HT-29 (cell line): ENCODE data around the gene ZNF281. TPM values are rescaled to one million over a fixed set of nuclear protein-coding genes. Genes with fewer than 3 reads are reported as not detected.

Experiments
- DNase-seq: peaks from one replicate; pipeline ENCODE4 v3.0.0-alpha.2; 2015; ENCODE audit warnings: low spot score
- total RNA-seq: library from RNA; depleted of rRNA; stranded (reverse); fragments of >200 nt; shearing (Covaris generic); gene quantifications from 2 replicates; pipeline ENCODE4 v1.2.3, GENCODE V29; 2014

Gene ZNF281
- total RNA-seq, 1 experiment from 2014 or later = 5.9 TPM

GRCh38 chr1:200392625-200393185 lies 17.1 kb downstream of the ZNF281 start:
- no peak for DNase-seq

GRCh38 chr1:200391747-200392146 lies 18.1 kb downstream of the ZNF281 start:
- no peak for DNase-seq

DNA sequence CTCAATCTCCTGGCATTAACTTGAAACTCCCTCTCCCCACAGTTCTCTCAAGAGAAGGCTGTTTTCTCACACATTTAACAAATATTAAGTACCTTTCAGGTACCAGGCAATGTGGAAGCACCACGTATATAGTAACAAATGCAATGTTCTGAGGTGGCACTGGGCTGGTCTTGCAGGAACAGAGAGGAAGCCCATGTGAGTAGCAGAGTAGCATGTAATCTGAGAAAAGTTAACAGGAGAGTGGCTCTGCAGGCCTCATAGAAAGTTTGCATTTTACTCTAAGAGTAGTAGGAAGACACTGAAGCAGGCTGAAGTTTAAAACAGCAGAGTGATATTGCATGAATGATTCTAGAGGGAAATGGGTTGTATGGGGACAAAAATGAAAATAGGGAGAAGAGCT lies 21.0 kb downstream of the ZNF281 start:
- DNase-seq = no peak

DNA sequence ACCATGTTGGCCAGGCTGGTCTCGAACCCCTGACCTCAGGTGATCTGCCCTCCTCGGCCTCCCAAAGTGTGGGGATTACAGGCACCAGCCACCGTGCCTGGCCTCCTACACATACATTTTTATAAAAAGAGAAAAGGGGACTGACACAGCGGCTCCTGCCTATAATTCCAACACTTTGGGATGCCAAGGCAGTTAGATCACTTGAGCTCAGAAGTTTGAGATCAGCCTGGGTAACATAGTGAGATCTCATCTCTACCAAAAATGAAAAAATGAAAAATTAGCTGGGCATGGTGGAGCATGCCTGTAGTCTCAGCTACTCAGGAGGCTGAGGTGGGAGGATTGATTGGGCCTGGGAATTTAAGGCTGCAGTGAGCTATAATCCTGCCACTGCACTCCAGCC lies 23.4 kb downstream of the ZNF281 start:
- DNase-seq = no peak

GRCh38 chr1:200384818-200385390 lies 24.9 kb downstream of the ZNF281 start:
- no peak for DNase-seq

DNA sequence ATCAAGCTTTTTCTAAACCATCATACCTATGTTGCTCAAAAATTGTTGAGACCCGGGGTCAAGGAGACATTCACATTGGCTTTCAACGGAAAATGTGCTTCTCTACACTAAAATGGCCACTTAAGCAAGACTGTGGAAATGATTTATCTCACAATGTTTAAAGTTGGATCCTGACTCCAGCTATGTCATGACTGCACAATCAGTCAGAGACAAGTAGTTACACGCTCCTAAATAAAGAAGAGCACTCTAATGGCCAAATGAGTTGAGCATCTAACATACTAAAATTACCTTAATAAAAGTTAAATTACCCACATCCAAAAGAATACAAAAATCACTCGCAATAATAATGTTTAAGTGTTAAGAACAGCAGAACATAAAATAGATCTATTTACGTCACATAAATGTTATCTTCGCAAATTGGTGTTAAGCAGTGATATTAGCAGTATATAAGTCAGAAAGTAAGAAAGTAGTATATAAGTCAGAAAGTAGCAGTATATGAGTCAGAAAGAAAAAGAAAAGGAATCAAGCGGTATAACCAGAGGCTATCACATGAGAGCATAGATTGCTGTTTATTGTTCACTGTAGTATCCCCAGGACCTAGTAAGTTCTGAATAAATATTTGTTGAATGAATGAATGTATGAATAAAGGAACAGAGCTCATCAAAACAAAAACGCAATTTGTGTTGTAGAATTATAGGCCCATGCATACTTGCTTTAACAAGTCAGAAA lies 28.4 kb downstream of the ZNF281 start:
- DNase-seq = no peak

DNA sequence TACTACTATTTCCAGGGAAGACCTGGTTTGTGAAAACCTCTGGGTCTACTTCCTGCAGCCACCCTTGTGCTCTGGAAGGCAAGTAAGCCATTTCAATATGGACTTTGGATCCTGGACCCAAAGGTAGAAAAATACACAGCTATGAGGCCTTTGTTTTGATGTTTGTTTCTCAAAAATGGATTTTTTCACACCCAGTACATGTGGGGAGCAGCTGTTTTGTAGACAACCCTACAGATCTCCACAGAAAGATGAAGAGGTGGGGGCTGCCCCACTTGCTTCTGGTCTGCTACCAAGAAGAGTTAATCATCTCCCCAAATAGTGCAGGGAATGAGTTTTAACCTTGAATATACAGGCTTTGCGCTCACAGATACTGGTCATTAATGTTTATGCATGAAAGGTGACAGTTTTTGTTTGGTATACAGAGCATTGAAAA lies 29.2 kb downstream of the ZNF281 start:
- no peak for DNase-seq

DNA sequence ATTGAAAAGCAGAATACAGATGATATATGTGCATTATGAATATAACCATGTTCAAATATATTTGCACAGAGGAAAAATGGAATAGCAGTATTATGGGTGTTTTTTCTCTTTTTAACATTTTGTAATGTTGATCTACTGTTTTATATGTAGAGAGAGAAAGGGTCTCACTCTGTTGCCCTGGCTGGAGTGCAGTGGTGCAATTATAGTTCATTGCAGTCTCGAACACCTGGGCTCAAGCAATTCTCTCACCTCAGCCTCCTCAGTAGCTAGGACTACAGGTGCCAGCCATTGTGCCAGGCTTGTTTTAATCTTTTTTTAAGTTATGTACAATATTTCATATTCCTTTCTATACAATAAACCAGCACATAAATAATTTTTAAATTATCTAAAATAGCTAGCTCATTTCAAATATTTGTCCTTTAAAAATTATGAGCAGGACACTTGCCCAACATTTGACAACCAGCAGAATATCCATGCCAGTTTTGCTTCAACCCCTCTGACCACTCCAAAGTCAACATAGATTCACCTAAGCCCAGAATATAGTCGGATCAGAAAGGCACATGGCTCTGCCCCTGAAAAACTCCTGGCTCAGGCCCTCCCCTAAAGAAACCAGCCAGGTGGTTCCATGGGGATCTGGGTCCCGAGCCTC lies 29.8 kb downstream of the ZNF281 start:
- no peak for DNase-seq

DNA sequence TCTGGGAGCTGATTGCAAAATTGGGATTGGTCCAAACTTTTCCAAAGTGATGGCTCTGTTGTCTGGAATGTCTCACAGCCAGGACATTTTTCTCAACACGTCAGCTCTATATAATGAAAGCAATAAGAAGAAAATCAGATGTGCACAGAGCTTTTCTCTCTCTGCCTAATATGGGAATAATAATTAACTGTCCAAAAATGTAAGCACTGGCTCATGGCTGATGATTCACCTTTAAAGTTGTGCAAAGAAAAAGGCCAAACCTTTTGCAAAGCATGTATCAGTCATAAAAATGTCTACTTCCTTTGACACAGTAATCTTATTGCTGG lies 30.4 kb downstream of the ZNF281 start:
- no peak for DNase-seq

- DNase-seq = no peak
These were observed 31.7 kb downstream of the ZNF281 start for GRCh38 chr1:200378096-200378495.

DNA sequence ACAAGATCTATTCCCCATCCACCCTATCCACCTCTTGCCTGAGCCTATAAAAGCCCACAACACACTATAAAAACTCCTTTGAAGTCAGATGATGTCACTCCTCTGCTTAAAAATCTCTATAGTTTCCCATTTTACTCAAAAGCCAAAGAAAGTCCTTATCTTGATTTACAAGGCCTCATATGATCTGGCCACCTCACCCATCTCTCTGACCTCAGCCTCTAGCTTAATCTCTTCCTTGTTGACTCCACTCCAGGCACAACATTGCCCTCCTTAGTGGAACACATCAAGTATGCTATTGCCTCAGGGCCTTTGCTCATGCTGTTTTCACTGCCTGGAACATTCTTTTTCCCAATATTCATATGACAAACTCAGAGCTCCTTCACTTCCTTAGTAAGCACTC lies 33.3 kb downstream of the ZNF281 start:
- no peak for DNase-seq

- no peak for DNase-seq
These were observed 35.1 kb downstream of the ZNF281 start for GRCh38 chr1:200374569-200375295.

- no peak for DNase-seq
These were observed 36.0 kb downstream of the ZNF281 start for GRCh38 chr1:200373811-200374231.

DNA sequence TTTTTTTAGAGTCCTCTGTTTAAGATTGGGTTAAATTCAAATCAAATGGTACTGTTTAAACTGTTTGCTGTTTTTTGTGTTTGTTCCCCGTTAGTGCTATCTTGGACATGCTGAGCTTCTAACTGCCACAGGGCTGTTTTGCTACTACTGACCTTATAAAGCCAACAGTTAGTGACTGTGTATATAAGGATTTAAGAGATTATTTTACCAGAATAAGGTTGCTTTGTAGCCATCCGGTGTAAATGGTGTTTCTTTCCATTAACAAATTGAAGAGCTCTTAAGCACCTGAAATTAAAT lies 37.0 kb downstream of the ZNF281 start:
- no peak for DNase-seq

DNA sequence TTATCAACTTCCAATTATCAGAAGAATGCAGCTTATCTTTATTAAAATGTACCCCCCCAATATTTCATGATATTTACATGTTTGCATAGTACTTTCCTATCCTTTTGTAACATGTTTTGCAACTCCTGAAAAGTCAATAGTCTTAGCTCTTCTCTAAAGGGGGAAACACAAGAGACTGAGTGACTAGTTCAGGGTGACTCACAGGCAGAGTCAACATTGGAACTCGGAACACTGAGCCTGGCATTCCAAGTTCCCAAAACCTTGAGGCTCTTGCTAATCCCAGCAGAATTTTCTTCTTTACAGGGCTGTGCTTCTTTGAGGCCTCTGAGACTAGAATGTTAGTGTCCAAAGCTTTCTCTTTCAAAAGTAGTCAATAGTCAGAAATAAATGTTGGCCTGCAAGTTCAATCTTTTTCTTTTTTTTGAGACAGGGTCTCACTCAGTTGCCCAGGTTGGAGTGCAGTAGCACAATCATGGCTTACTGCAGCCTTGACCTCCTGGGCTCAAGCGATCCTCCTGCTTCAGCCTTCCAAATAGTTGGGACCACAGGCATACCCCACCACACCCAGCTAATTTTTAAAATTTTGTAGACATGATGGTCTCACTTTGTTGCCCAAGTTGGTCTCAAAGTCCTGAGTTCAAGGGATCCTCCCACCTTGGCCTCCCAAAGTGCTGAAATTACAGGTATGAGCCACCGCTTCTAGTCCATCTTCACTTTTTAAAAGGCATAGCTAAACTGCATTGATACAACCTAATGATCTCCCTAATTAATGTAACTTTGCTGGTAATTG lies 37.5 kb downstream of the ZNF281 start:
- DNase-seq = peak; percentile 53

- DNase-seq = no peak
These were observed 40.1 kb downstream of the ZNF281 start for GRCh38 chr1:200369706-200370105.

GRCh38 chr1:200369131-200369530 lies 40.7 kb downstream of the ZNF281 start:
- DNase-seq = no peak

DNA sequence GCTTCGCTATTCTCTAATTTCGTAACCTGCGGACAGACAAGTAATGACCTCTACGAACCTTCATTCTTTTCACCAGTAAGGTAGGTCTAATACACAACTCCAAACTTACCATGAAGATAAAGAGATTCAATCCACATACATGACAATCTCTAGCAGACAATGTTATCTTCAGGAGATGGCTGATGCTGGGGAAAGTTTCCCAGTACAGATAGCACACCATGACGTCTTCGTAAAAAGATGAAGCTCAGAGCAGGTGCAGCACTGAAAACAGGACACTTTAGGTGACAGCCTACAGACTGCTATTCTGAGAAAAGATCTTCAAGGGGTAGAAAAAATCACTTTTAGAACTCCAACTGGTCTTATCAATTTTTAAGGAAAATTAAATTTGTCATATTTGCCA lies 41.3 kb downstream of the ZNF281 start:
- no peak for DNase-seq

- no peak for DNase-seq
These were observed 41.8 kb downstream of the ZNF281 start for GRCh38 chr1:200367841-200368534.

GRCh38 chr1:200366577-200367253 lies 43.1 kb downstream of the ZNF281 start:
- no peak for DNase-seq
